ENCODE results near the gene FBXL15.

The FBXL15 gene

DNA sequence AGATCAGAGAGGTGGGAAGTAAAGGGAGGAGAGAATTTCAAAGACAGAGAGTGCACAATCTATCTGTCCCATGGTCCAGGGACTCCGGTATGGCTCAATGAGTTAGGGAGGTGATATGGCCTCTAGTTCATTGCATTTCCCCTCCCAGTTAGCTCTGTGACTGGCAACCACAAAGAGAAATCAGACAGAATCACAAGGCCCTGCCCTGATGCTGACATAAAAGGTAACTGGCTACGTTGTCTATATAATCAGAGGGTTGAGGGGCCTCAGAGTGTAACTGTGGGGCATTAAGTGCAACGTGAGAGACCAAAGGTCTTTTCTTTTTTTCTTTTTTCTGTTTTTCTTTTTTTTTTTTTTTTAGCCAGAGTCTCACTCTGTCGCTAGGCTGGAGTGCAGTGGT, 38.0 kb downstream of the FBXL15 start:
- no peak for DNase-seq (ENCODE audit: low read depth)
- H3K4me3 ChIP-seq (ENCODE audit: low read length): no peak overlapping the region
- TF ChIP-seq CTCF (conservative IDR thresholded peaks at IDR 0.05; ENCODE audit: low read depth, low read length): no peak

DNA sequence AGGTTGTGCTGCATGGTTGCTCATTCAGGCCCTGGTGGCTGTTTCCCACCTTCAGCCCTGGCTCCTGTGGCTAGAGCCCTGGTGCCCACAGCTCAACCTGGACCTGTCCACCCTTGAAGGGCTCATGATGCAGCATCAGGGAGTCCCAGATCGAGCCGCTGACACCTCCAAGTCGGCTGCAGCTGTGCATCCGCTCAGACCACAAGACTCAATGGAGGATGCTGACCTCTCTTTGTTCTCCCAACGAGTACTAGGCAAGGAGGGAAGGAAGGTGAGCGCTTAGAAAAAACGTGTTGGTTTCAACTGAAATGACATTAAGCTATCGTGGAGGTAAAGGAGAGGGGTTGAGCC, 40.2 kb downstream of the FBXL15 start:
- peak overlapping the region; percentile 50 for H3K4me3 ChIP-seq (ENCODE audit: low read length)
- TF ChIP-seq CTCF (conservative IDR thresholded peaks at IDR 0.05; ENCODE audit: low read depth, low read length): no peak
- no peak for DNase-seq (ENCODE audit: low read depth)

- no peak for TF ChIP-seq CTCF (conservative IDR thresholded peaks at IDR 0.05; ENCODE audit: low read depth, low read length)
- DNase-seq (ENCODE audit: low read depth): peak; percentile 61
- H3K4me3 ChIP-seq (ENCODE audit: low read length): peak overlapping the region; percentile 50
These were observed 40.8 kb downstream of the FBXL15 start for GRCh38 chr10:102461187-102462054.

- no peak overlapping the region for H3K4me3 ChIP-seq (ENCODE audit: low read length)
- DNase-seq (ENCODE audit: low read depth): no peak
- no peak for TF ChIP-seq CTCF (conservative IDR thresholded peaks at IDR 0.05; ENCODE audit: low read depth, low read length)
These were observed 41.9 kb downstream of the FBXL15 start for GRCh38 chr10:102462512-102463054.

DNA sequence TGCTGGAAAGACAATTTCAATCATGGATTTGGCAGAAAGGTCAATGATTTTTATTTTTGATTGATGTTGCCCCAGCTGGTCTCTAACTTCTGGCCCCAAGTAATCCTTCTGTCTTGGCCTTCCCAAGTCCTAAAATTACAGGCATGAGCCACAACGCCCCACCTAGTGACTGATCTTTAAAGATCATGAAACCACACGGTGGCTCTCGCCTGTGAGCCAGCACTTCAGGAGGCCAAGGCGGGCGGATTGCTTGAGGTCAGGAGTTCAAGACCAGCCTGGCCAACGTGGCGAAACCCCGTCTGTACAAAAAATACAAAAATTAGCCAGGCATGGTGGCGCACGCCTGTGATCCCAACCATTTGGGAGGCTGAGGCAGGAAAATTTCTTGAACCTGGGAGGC, 43.3 kb downstream of the FBXL15 start:
- no peak overlapping the region for H3K4me3 ChIP-seq (ENCODE audit: low read length)
- TF ChIP-seq CTCF (conservative IDR thresholded peaks at IDR 0.05; ENCODE audit: low read depth, low read length): no peak
- DNase-seq (ENCODE audit: low read depth): no peak

DNA sequence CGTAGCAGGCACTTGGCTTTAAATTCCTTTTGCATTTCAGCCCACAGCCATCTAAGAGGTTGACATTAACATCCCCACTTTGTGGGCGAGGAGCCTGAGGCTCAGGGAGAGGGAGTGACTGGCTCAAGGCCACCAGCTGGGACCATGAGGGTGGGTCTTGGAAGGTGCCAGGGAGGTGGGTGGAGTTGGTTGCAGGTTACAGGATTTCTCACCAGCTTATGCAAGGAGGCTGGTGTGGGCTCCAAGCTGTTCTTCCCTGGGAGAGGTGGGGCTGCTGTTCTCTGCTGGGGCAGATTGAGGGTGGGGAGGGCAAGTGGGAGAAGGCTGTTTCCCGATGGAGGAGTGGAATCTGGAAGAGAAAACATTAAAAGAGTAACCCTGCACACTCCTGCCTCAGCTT, 44.8 kb downstream of the FBXL15 start:
- H3K4me3 ChIP-seq (ENCODE audit: low read length): no peak overlapping the region
- no peak for DNase-seq (ENCODE audit: low read depth)
- TF ChIP-seq CTCF (conservative IDR thresholded peaks at IDR 0.05; ENCODE audit: low read depth, low read length): no peak

DNA sequence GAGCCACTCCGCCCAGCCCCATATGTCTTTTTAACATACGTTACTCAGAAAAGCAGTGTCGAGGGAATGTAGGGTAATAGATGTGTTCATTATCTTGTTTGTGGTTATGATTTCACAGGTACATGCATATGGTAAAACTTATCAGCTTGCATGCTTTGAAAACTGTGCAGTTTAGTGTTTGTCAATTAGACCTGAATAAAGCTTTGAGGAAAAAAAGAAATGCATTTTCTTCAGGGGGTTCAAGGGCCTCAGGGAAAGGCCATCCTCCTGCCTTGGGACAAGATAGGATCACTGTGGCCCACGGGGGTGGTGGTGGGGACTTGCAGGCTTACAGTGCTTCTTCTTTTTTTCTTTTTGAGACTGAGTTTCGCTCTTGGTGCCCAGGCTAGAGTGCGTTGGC, 46.7 kb downstream of the FBXL15 start:
- no peak overlapping the region for H3K4me3 ChIP-seq (ENCODE audit: low read length)
- no peak for TF ChIP-seq CTCF (conservative IDR thresholded peaks at IDR 0.05; ENCODE audit: low read depth, low read length)
- no peak for DNase-seq (ENCODE audit: low read depth)
